ENCODE results near the gene CUEDC1. TPM values are rescaled to one million over a fixed set of nuclear protein-coding genes. Genes with fewer than 3 reads are reported as not detected.

The CUEDC1 gene
- total and polyA plus RNA-seq, 9 donors = 6.7 to 30.2 (median 21.5) TPM

DNA sequence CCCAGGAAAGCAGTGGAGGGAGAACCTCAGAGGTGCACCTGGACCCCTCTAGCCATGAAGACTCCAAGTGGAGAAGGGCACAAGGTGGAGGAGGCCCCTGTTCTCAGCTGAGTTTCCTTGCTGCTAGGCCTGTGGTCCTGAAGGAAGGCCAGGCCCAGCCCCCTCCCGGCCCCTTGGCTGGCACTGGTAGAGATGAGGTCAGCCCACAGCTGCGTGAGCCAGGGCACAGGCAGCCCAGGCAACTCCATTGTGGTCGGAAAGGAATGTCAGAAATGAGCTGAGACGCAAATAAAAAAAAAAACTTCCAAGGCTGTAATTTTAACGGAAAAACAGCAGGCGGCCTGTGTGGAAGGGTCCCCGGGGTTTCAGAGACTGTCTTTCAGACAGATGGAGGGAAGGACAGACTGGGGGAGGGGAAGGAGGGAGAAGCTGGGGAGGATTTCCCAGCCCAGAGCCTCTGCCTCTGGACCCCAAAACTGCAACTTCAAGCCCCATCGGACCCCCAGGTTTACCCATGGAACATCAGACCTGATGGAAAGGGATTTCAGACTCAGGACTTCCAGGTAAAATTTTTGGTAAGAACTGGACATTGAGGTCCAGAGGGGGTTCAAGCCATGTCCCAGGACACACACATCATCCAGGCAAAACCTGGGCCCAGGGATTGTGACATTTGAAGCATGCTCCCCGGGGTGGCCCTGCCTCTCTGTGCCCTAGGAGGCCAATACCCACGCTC is 79.8 kb downstream of the CUEDC1 start:
- no peak overlapping the region for H3K4me3 ChIP-seq
- H3K4me1 ChIP-seq (ENCODE audit: insufficient read depth) = peaks cover 22% of the 10 kb centered on the region
- intact Hi-C loops (cut with DNase I) = no loop called here
- 15 to 18% (median 16%) methylated on average over 10 of the region's 10 CpGs for WGBS, 3 donors
- H3K36me3 ChIP-seq = no peaks in the 10 kb centered on the region
- no peaks in the 10 kb centered on the region for H3K9me3 ChIP-seq
- H3K27ac ChIP-seq = peak overlapping the region; percentile 48 to 78
- H3K27me3 ChIP-seq = no peaks in the 10 kb centered on the region
- no peak for TF ChIP-seq POLR2A (IDR thresholded peaks at IDR 0.05)
- TF ChIP-seq, protein P1, sequence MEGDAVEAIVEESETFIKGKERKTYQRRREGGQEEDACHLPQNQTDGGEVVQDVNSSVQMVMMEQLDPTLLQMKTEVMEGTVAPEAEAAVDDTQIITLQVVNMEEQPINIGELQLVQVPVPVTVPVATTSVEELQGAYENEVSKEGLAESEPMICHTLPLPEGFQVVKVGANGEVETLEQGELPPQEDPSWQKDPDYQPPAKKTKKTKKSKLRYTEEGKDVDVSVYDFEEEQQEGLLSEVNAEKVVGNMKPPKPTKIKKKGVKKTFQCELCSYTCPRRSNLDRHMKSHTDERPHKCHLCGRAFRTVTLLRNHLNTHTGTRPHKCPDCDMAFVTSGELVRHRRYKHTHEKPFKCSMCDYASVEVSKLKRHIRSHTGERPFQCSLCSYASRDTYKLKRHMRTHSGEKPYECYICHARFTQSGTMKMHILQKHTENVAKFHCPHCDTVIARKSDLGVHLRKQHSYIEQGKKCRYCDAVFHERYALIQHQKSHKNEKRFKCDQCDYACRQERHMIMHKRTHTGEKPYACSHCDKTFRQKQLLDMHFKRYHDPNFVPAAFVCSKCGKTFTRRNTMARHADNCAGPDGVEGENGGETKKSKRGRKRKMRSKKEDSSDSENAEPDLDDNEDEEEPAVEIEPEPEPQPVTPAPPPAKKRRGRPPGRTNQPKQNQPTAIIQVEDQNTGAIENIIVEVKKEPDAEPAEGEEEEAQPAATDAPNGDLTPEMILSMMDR (IDR thresholded peaks at IDR 0.05) = peak; percentile 26 to 49 (median 30)
- peak; percentile 77 to 93 (median 82) for DNase-seq

DNA sequence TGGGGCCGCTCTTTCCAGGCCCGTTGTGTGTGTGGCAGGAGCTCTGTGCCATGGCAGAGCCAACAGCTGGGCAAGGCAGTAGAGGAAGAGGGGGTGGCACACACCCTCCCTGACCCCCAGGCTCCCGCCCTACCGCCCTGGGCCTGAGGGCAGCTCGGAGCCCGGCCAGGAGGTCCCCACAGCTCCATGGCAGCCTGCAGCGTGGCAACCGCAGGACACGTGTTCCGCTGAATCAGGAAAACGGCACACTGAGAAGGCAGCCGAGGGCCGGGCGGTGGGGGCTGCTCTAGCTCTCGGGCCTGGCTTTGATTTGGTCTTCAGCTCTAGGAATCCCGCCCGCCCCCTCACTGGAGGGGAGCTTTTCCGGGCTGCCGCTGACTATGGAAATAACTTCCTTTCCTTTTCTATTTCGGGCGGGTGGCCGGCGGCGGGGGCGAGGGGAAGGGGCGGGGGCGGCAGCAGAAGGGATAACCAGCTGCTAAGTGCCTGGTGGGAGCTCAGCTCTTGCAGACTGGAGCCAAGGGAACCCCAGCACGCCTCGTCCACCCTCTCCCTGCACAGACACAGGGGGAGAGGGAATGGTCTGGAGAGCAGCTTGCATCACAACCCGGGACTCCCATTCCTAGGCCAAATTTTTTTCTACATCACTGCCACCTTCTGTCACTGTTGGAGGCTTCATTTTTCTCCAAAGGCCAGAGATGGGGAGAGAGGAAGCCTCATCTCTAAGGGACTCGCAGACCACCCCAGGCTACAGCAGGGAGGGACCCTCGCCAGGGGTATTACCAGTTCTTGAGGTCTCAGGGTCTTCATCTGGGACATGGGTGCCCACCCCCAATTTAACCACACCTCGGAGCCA is 80.5 kb downstream of the CUEDC1 start:
- peak; percentile 78 to 86 (median 81) for DNase-seq
- Histone ChIP-seq H3K36me3 (no peaks in the 10 kb centered on the region), H3K4me3 (peak overlapping the region; percentile 23), H3K27me3 (no peaks in the 10 kb centered on the region), H3K4me1 (ENCODE audit: insufficient read depth) (peaks cover 22% of the 10 kb centered on the region), H3K9me3 (no peaks in the 10 kb centered on the region), H3K27ac (peak overlapping the region; percentile 47 to 78)
- WGBS, 3 donors = 5 to 6% (median 5%) methylated on average over 33 of the region's 33 CpGs
- intact Hi-C loops (cut with DNase I) = loop anchor here in 1 of 4 donors (5.0 kb wide), 1 partner anchor 78 kb away; no protein-coding TSS in a partner anchor
- no peak for TF ChIP-seq EP300 (IDR thresholded peaks at IDR 0.05)
- TF ChIP-seq POLR2A (IDR thresholded peaks at IDR 0.05) = no peak
- TF ChIP-seq, protein P1 (IDR thresholded peaks at IDR 0.05) = no peak

DNA sequence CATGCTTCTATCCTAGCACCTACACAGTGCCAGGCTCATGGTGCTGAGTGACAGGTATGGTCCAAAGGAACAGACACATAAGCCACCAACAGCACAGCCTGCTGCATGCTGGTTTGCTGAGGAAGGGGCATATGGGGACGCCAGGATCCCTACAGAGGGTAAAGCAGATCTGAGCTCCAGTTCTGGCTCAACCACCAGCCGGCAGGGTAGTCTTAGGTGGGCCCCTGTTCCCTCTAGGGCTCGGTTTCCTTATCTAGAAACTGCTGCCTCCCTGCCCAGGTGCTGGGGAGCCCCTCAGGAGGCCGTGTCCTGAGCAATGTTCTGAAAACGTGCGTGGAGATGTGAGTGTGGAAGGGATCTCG is 81.2 kb downstream of the CUEDC1 start:
- H3K4me1 ChIP-seq (ENCODE audit: insufficient read depth) = peaks cover 25% of the 10 kb centered on the region
- intact Hi-C loops (cut with DNase I) = loop anchor here in 1 of 4 donors (5.0 kb wide), 1 partner anchor 78 kb away; no protein-coding TSS in a partner anchor

More for the DNA sequence above, 81.2 kb downstream of the CUEDC1 start:
- WGBS, 3 donors = 31 to 32% (median 31%) methylated on average over 7 of the region's 7 CpGs
- peak overlapping the region; percentile 23 for H3K4me3 ChIP-seq
- H3K27ac ChIP-seq = peak overlapping the region in 1 of 2 donors; percentile 78
- TF ChIP-seq POLR2A (IDR thresholded peaks at IDR 0.05) = no peak
- TF ChIP-seq, protein P1 (IDR thresholded peaks at IDR 0.05) = no peak
- no peak for TF ChIP-seq EP300 (IDR thresholded peaks at IDR 0.05)
- DNase-seq = no peak
- H3K9me3 ChIP-seq = no peaks in the 10 kb centered on the region
- H3K36me3 ChIP-seq = no peaks in the 10 kb centered on the region
- no peaks in the 10 kb centered on the region for H3K27me3 ChIP-seq

Data from ovary (tissue), 9 donors.